Activated CD4-positive, alpha-beta T cell treated with anti-CD3 and anti-CD28 coated beads for 36 hours (primary cell): Measurements from ENCODE around the gene KIAA1328. TPM values are rescaled to one million over a fixed set of nuclear protein-coding genes. Genes with fewer than 3 reads are reported as not detected.

Source experiments
- ATAC-seq: fragments of 200-7000 bp; cut with Tn5 transposase; one replicate; pipeline ENCODE4 v1.10.0; 2021; ENCODE audit warnings: mild to moderate bottlenecking, moderate library complexity
- CTCF ChIA-PET: fragments of 350-600 bp; sonication (Branson Sonifier 250); formaldehyde crosslinking; loops from one replicate; lab custom pipeline; 2021; ENCODE audit warnings: antibody characterized with exemption; lab: Charles Lee
- POLR2A ChIA-PET: fragments of 350-600 bp; sonication (Branson Sonifier 250); formaldehyde crosslinking; loops from one replicate; lab custom pipeline; 2021; ENCODE audit warnings: antibody characterized with exemption, inconsistent platforms; lab: Charles Lee
- DNase-seq: peaks from one replicate; pipeline ENCODE4 v3.0.0-alpha.2; 2020
- H3K27ac Mint-ChIP-seq: one replicate; pipeline ENCODE4 v1.8.0; 2021; ENCODE audit warnings: mixed read lengths
- H3K27me3 Mint-ChIP-seq: one replicate; pipeline ENCODE4 v1.8.0; 2021; ENCODE audit warnings: mixed read lengths
- H3K36me3 Mint-ChIP-seq: one replicate; pipeline ENCODE4 v1.8.0; 2021; ENCODE audit warnings: low read depth, mixed read lengths
- H3K4me1 Mint-ChIP-seq: one replicate; pipeline ENCODE4 v1.8.0; 2021; ENCODE audit warnings: mixed read lengths
- H3K4me3 Mint-ChIP-seq: one replicate; pipeline ENCODE4 v1.8.0; 2021; ENCODE audit warnings: mild to moderate bottlenecking, moderate library complexity, mixed read lengths
- H3K9me3 Mint-ChIP-seq: one replicate; pipeline ENCODE4 v1.8.0; 2021; ENCODE audit warnings: low read depth, mixed read lengths
- intact Hi-C, 2 experiments: fragments of 100-400 bp; cut with DNase I in 1 of 2; cut with micrococcal nuclease in 1 of 2; formaldehyde crosslinking; loops; one replicate each; pipeline versions ENCODE4 v1.14.2 to v1.15.1; 2022 to 2024; cut with DNase I, micrococcal nuclease
- total RNA-seq, 2 experiments: library from RNA; stranded (reverse); gene quantifications; one replicate each; pipeline ENCODE4 v1.2.3, GENCODE V29; 2021

The KIAA1328 gene
- total RNA-seq, 2 experiments from 2014 or later = 5.8 to 7.4 TPM

GRCh38 chr18:36887114-36887513 lies 58.2 kb downstream of the KIAA1328 start:
- peaks cover 3% of the 10 kb centered on the region for H3K4me1 Mint-ChIP-seq
- H3K4me3 Mint-ChIP-seq = no peak overlapping the region
- ChIA-PET POLR2A (no interaction called here), CTCF (no interaction called here)
- no peak for DNase-seq
- H3K9me3 Mint-ChIP-seq = no peaks in the 10 kb centered on the region
- no peak overlapping the region for H3K27ac Mint-ChIP-seq
- intact Hi-C loops = no loop called here
- H3K36me3 Mint-ChIP-seq = peaks cover 12% of the 10 kb centered on the region
- no peaks in the 10 kb centered on the region for H3K27me3 Mint-ChIP-seq
- ATAC-seq = no peak

GRCh38 chr18:36887864-36888263 lies 58.9 kb downstream of the KIAA1328 start:
- Mint-ChIP-seq H3K27me3 (no peaks in the 10 kb centered on the region), H3K36me3 (peaks cover 10% of the 10 kb centered on the region), H3K27ac (no peak overlapping the region), H3K4me3 (no peak overlapping the region), H3K4me1 (peaks cover 3% of the 10 kb centered on the region), H3K9me3 (no peaks in the 10 kb centered on the region)
- intact Hi-C loops = no loop called here
- CTCF ChIA-PET = no interaction called here
- POLR2A ChIA-PET = no interaction called here
- DNase-seq (no peak), ATAC-seq (no peak)

GRCh38 chr18:36888778-36889177 lies 59.9 kb downstream of the KIAA1328 start:
- Mint-ChIP-seq H3K4me3 (no peak overlapping the region), H3K9me3 (no peaks in the 10 kb centered on the region), H3K36me3 (peaks cover 10% of the 10 kb centered on the region), H3K27ac (no peak overlapping the region), H3K27me3 (no peaks in the 10 kb centered on the region), H3K4me1 (peaks cover 3% of the 10 kb centered on the region)
- ChIA-PET POLR2A (no interaction called here), CTCF (no interaction called here)
- ATAC-seq (no peak), DNase-seq (no peak)
- intact Hi-C loops = no loop called here

GRCh38 chr18:36889321-36889720 lies 60.4 kb downstream of the KIAA1328 start:
- intact Hi-C loops = no loop called here
- DNase-seq = no peak
- H3K27me3 Mint-ChIP-seq = no peaks in the 10 kb centered on the region
- no peak for ATAC-seq
- ChIA-PET CTCF (no interaction called here), POLR2A (no interaction called here)
- peaks cover 11% of the 10 kb centered on the region for H3K36me3 Mint-ChIP-seq
- H3K4me3 Mint-ChIP-seq = no peak overlapping the region
- peaks cover 3% of the 10 kb centered on the region for H3K4me1 Mint-ChIP-seq
- H3K27ac Mint-ChIP-seq = no peak overlapping the region
- no peaks in the 10 kb centered on the region for H3K9me3 Mint-ChIP-seq

- DNase-seq = no peak
- intact Hi-C loops = no loop called here
- CTCF ChIA-PET = no interaction called here
Observed at GRCh38 chr18:36889742-36890141, 60.8 kb downstream of the KIAA1328 start.

GRCh38 chr18:36890598-36890997 lies 61.7 kb downstream of the KIAA1328 start:
- intact Hi-C loops = no loop called here
- CTCF ChIA-PET = no interaction called here

More at GRCh38 chr18:36889742-36890141, 60.8 kb downstream of the KIAA1328 start:
- no peak overlapping the region for H3K27ac Mint-ChIP-seq
- ATAC-seq = no peak
- no peaks in the 10 kb centered on the region for H3K27me3 Mint-ChIP-seq
- peaks cover 3% of the 10 kb centered on the region for H3K4me1 Mint-ChIP-seq
- no peaks in the 10 kb centered on the region for H3K9me3 Mint-ChIP-seq
- H3K36me3 Mint-ChIP-seq = peaks cover 12% of the 10 kb centered on the region
- POLR2A ChIA-PET = interaction anchor here (0.7 kb wide), 1 partner anchor 10 kb away, joined by 3 read pairs; no protein-coding TSS in a partner anchor
- H3K4me3 Mint-ChIP-seq = no peak overlapping the region

GRCh38 chr18:36893227-36893626 lies 64.3 kb downstream of the KIAA1328 start:
- H3K9me3 Mint-ChIP-seq = no peaks in the 10 kb centered on the region
- POLR2A ChIA-PET = no interaction called here
- CTCF ChIA-PET = no interaction called here
- peaks cover 3% of the 10 kb centered on the region for H3K4me1 Mint-ChIP-seq
- no peak overlapping the region for H3K4me3 Mint-ChIP-seq
- H3K27ac Mint-ChIP-seq = no peak overlapping the region
- peaks cover 4% of the 10 kb centered on the region for H3K36me3 Mint-ChIP-seq
- no peaks in the 10 kb centered on the region for H3K27me3 Mint-ChIP-seq
- ATAC-seq = no peak
- intact Hi-C loops = no loop called here
- DNase-seq = no peak

More at GRCh38 chr18:36890598-36890997, 61.7 kb downstream of the KIAA1328 start:
- POLR2A ChIA-PET = no interaction called here
- Mint-ChIP-seq H3K27me3 (no peaks in the 10 kb centered on the region), H3K9me3 (no peaks in the 10 kb centered on the region), H3K4me1 (peaks cover 3% of the 10 kb centered on the region), H3K4me3 (no peak overlapping the region), H3K27ac (no peak overlapping the region), H3K36me3 (peaks cover 8% of the 10 kb centered on the region)
- ATAC-seq (no peak), DNase-seq (no peak)

- Mint-ChIP-seq H3K9me3 (peaks cover 5% of the 10 kb centered on the region), H3K4me3 (no peak overlapping the region), H3K27me3 (no peaks in the 10 kb centered on the region), H3K4me1 (no peaks in the 10 kb centered on the region), H3K27ac (no peak overlapping the region), H3K36me3 (peaks cover 13% of the 10 kb centered on the region)
- ATAC-seq = no peak
- POLR2A ChIA-PET = no interaction called here
- intact Hi-C loops = loop anchor here (5.0 kb wide), 1 partner anchor 208 kb away; no protein-coding TSS in a partner anchor
- CTCF ChIA-PET = interaction anchor here (1.0 to 1.5 kb wide), 3 partner anchors 12 to 207 kb away, joined by 3 to 5 read pairs (median 4); no protein-coding TSS in a partner anchor
- DNase-seq = no peak
Observed at GRCh38 chr18:36895606-36896005, 66.7 kb downstream of the KIAA1328 start.

GRCh38 chr18:36897253-36897652 lies 68.3 kb downstream of the KIAA1328 start:
- Mint-ChIP-seq H3K27ac (no peak overlapping the region), H3K4me1 (no peaks in the 10 kb centered on the region), H3K9me3 (peaks cover 5% of the 10 kb centered on the region), H3K36me3 (peaks cover 10% of the 10 kb centered on the region), H3K4me3 (no peak overlapping the region), H3K27me3 (no peaks in the 10 kb centered on the region)
- ChIA-PET POLR2A (no interaction called here), CTCF (interaction anchor here (0.6 kb wide), 1 partner anchor 169 kb away, joined by 3 read pairs; no protein-coding TSS in a partner anchor)
- no peak for DNase-seq
- intact Hi-C loops = loop anchor here (5.0 kb wide), 1 partner anchor 210 kb away; no protein-coding TSS in a partner anchor
- ATAC-seq = no peak

- intact Hi-C loops = loop anchor here (5.0 kb wide), 1 partner anchor 212 kb away; no protein-coding TSS in a partner anchor
- Mint-ChIP-seq H3K4me3 (no peak overlapping the region), H3K27me3 (no peaks in the 10 kb centered on the region), H3K4me1 (no peaks in the 10 kb centered on the region), H3K9me3 (peaks cover 5% of the 10 kb centered on the region), H3K36me3 (peaks cover 10% of the 10 kb centered on the region), H3K27ac (no peak overlapping the region)
- POLR2A ChIA-PET = interaction anchor here (0.5 kb wide), 1 partner anchor 9 kb away, joined by 3 read pairs; no protein-coding TSS in a partner anchor
- CTCF ChIA-PET = interaction anchor here (0.9 to 1.4 kb wide), 2 partner anchors 13 to 212 kb away, joined by 3 to 6 read pairs; no protein-coding TSS in a partner anchor
- DNase-seq = no peak
- ATAC-seq = no peak
Observed at GRCh38 chr18:36899289-36899688, 70.4 kb downstream of the KIAA1328 start.

GRCh38 chr18:36900466-36900865 lies 71.5 kb downstream of the KIAA1328 start:
- H3K4me3 Mint-ChIP-seq = no peak overlapping the region
- H3K36me3 Mint-ChIP-seq = peaks cover 11% of the 10 kb centered on the region
- peaks cover 5% of the 10 kb centered on the region for H3K9me3 Mint-ChIP-seq
- ChIA-PET POLR2A (no interaction called here), CTCF (no interaction called here)
- H3K27me3 Mint-ChIP-seq = no peaks in the 10 kb centered on the region
- ATAC-seq (no peak), DNase-seq (no peak)
- H3K4me1 Mint-ChIP-seq = no peaks in the 10 kb centered on the region
- no peak overlapping the region for H3K27ac Mint-ChIP-seq
- intact Hi-C loops = no loop called here

- Mint-ChIP-seq H3K4me1 (no peaks in the 10 kb centered on the region), H3K27me3 (no peaks in the 10 kb centered on the region), H3K9me3 (peaks cover 5% of the 10 kb centered on the region), H3K4me3 (no peak overlapping the region), H3K27ac (no peak overlapping the region), H3K36me3 (peaks cover 16% of the 10 kb centered on the region)
- ChIA-PET CTCF (no interaction called here), POLR2A (no interaction called here)
- DNase-seq (no peak), ATAC-seq (no peak)
- intact Hi-C loops = no loop called here
Observed at GRCh38 chr18:36901277-36901701, 72.4 kb downstream of the KIAA1328 start.
